HL-60 (cell line): Measurements from ENCODE around the gene RERE.
"Not testable (repeated sequence)": the region's sequence is repeated elsewhere in the genome, so short reads cannot be mapped to it uniquely, and the experiment has no call there.

Experiments
- POLR2AphosphoS5 ChIP-seq: IDR thresholded peaks from 2 replicates; pipeline ENCODE4 v1.6.1; 2012; ENCODE audit warnings: low read depth
- REST ChIP-seq: IDR thresholded peaks from 2 replicates; pipeline ENCODE4 v1.6.1; 2012; ENCODE audit warnings: low read depth; ENCODE audit not compliant: insufficient replicate concordance
- TF ChIP-seq, protein P1 (sequence below): IDR thresholded peaks from one replicate; pipeline ENCODE4 v1.5.1; 2011; ENCODE audit warnings: low read length, control low read depth, inconsistent platforms; ENCODE audit not compliant: insufficient read depth

- TF ChIP-seq, protein P1, sequence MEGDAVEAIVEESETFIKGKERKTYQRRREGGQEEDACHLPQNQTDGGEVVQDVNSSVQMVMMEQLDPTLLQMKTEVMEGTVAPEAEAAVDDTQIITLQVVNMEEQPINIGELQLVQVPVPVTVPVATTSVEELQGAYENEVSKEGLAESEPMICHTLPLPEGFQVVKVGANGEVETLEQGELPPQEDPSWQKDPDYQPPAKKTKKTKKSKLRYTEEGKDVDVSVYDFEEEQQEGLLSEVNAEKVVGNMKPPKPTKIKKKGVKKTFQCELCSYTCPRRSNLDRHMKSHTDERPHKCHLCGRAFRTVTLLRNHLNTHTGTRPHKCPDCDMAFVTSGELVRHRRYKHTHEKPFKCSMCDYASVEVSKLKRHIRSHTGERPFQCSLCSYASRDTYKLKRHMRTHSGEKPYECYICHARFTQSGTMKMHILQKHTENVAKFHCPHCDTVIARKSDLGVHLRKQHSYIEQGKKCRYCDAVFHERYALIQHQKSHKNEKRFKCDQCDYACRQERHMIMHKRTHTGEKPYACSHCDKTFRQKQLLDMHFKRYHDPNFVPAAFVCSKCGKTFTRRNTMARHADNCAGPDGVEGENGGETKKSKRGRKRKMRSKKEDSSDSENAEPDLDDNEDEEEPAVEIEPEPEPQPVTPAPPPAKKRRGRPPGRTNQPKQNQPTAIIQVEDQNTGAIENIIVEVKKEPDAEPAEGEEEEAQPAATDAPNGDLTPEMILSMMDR = not testable (repeated sequence)
- not testable (repeated sequence) for TF ChIP-seq POLR2AphosphoS5, REST
Measured at GRCh38 chr1:8786204-8786603, 31.2 kb downstream of the RERE start.
